Neural cell (in vitro differentiated cells): Measurements from ENCODE around the gene ATP1B1.

ENCODE experiments used
- CTCF ChIP-seq: fragments of 450-650 bp; IDR thresholded peaks from 2 replicates; pipeline ENCODE4 v1.5.1; 2014; ENCODE audit warnings: antibody characterized with exemption, mild to moderate bottlenecking, moderate library complexity; ENCODE audit not compliant: poor library complexity, severe bottlenecking
- EP300 ChIP-seq: fragments of 450-650 bp; conservative IDR thresholded peaks from 2 replicates; pipeline ENCODE4 v1.6.1; 2014; ENCODE audit warnings: antibody characterized with exemption, mild to moderate bottlenecking, moderate library complexity; ENCODE audit not compliant: poor library complexity, severe bottlenecking
- MXI1 ChIP-seq: fragments of 450-650 bp; conservative IDR thresholded peaks from 2 replicates; pipeline ENCODE4 v1.6.1; 2014; ENCODE audit warnings: antibody characterized with exemption, mild to moderate bottlenecking; ENCODE audit not compliant: poor library complexity, severe bottlenecking
- POLR2AphosphoS5 ChIP-seq: IDR thresholded peaks from 2 replicates; pipeline ENCODE4 v1.6.1; 2012
- RAD21 ChIP-seq: fragments of 450-650 bp; conservative IDR thresholded peaks from 2 replicates; pipeline ENCODE4 v1.6.1; 2014; ENCODE audit warnings: antibody characterized with exemption, mild to moderate bottlenecking, moderate library complexity
- TAF1 ChIP-seq: IDR thresholded peaks from 2 replicates; pipeline ENCODE4 v1.6.1; 2012; ENCODE audit warnings: low read depth
- TF ChIP-seq, protein P1 (sequence below): IDR thresholded peaks from 2 replicates; pipeline ENCODE4 v1.6.1; 2012; ENCODE audit warnings: borderline replicate concordance

- TF ChIP-seq TAF1 (no peak), CTCF (no peak), POLR2AphosphoS5 (no peak), MXI1 (no peak), EP300 (no peak), RAD21 (no peak)
- TF ChIP-seq, protein P1, sequence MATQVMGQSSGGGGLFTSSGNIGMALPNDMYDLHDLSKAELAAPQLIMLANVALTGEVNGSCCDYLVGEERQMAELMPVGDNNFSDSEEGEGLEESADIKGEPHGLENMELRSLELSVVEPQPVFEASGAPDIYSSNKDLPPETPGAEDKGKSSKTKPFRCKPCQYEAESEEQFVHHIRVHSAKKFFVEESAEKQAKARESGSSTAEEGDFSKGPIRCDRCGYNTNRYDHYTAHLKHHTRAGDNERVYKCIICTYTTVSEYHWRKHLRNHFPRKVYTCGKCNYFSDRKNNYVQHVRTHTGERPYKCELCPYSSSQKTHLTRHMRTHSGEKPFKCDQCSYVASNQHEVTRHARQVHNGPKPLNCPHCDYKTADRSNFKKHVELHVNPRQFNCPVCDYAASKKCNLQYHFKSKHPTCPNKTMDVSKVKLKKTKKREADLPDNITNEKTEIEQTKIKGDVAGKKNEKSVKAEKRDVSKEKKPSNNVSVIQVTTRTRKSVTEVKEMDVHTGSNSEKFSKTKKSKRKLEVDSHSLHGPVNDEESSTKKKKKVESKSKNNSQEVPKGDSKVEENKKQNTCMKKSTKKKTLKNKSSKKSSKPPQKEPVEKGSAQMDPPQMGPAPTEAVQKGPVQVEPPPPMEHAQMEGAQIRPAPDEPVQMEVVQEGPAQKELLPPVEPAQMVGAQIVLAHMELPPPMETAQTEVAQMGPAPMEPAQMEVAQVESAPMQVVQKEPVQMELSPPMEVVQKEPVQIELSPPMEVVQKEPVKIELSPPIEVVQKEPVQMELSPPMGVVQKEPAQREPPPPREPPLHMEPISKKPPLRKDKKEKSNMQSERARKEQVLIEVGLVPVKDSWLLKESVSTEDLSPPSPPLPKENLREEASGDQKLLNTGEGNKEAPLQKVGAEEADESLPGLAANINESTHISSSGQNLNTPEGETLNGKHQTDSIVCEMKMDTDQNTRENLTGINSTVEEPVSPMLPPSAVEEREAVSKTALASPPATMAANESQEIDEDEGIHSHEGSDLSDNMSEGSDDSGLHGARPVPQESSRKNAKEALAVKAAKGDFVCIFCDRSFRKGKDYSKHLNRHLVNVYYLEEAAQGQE = no peak
Measured at GRCh38 chr1:169103002-169103401, 3.5 kb upstream of the ATP1B1 start.
